ENCODE data around the gene BBX. TPM values are rescaled to one million over a fixed set of nuclear protein-coding genes. Genes with fewer than 3 reads are reported as not detected.

Gene BBX
- total RNA-seq, 1 donor from 2014 or later = 38.1 TPM

DNA sequence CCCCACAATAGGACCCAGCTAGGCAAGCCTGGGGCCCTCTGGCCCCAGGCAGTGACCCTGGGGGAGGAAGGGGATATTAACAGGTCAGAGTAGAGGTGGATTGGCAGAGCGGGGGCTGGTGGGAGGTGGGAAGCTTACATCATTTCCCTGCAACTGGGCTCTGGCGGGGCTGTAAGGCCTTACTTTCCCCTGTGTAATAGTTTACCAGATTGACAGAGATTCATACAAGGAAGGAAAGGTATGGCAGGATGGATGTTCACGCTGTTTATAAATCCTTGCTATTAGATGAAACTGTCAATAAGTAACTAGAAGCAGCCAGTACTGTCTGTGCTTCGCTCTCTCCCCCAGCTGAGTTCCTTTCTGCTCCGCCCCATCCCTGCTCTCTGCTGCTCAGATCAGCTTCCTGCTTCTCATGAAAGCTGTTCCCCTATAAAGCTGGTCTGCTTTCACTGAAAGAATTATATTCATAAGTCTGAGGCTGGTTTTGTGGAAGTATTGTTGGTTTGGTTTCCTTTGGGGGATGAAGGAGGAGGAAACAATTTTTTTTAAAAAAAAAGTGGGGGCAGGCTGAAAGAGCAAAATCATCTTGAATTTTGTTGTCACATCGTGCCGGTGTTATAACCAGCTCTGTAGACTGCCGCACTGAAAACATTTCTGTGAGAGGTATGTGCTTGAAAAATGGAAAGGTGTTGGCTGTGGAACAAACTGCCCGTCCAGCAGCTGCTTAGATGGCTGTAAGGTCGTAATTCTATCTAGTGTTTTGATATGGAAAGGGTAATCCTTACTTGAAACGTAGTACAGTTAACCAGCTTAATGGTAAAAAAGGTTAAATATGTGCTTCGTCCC lies 76.4 kb downstream of the BBX start:
- DNase-seq (ENCODE audit: low read depth in 2 of 2) = peak; percentile 49 to 82

DNA sequence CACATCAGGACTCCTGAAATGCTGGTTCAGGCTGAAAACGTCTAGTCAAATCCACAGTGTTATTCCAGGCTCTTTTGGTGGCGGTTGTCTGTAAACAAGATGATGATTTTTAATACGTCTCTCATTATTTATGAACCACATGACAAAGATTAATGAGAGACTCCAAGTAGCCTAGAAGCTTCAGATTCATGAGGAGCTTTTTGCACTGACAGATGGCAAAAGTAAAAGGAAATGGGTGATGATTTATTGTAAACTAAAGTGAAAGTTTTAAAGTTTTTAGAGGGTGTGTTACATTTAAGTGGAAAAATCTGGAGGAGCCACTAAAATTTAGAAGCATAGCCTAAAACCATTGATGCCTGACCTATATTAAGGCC lies 77.0 kb downstream of the BBX start:
- no peak for DNase-seq (ENCODE audit: low read depth in 2 of 2)

DNA sequence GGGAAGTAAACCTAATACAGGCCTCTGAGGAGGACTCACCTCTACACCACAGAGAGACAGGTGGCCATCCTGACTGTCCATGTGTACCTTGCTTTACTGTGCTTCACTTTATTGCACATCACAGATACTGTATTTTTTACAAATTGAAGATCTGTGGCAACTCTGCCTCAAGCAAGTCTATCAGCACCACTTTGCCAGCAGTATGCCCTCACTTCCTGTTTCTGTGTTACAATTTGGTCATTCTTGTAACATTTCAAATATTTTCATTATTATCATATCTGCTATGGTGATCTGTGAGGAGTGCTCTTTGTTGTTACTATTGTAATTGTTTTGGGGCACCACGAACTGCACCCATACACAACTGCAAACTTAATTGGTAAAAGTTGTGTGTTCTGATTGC lies 78.0 kb downstream of the BBX start:
- DNase-seq (ENCODE audit: low read depth in 2 of 2) = peak in 1 of 2 donors; percentile 12

DNA sequence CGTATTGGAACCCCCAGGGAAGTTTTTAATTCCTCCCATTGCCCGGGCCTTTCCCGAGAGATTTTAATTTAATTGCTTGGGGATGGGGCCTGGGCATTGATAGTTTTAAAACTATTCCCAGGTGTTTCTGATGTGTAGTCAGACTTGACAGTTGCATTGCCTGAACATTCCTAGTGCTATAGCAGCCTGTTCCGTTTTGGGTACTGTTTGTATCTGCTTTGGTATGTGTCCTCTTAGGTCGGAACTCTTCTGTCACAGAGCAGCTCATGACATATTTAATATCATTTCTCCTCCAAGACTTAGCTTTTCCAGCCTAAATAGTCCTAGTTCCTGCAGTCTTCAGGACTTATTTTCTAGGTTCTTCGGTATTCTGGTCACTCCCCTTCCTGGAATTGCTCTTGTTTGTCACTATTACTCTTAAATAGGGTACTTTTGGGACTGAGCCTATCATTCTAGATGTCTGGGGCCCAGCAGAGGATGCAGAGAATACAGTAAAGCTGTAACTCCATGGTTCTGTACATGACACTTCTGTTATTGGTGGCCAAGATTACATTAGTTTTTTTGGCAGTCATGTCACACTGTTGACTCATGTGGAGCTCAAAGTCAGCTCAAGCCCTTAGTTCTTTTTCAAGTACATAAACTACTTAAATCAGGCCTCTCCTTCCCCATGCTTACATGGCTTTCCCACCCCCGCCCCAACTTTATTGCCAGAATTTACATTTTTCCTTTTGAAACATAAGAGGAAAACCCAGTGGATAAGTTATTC lies 81.5 kb downstream of the BBX start:
- DNase-seq (ENCODE audit: low read depth in 2 of 2) = peak in 1 of 2 donors; percentile 1

DNA sequence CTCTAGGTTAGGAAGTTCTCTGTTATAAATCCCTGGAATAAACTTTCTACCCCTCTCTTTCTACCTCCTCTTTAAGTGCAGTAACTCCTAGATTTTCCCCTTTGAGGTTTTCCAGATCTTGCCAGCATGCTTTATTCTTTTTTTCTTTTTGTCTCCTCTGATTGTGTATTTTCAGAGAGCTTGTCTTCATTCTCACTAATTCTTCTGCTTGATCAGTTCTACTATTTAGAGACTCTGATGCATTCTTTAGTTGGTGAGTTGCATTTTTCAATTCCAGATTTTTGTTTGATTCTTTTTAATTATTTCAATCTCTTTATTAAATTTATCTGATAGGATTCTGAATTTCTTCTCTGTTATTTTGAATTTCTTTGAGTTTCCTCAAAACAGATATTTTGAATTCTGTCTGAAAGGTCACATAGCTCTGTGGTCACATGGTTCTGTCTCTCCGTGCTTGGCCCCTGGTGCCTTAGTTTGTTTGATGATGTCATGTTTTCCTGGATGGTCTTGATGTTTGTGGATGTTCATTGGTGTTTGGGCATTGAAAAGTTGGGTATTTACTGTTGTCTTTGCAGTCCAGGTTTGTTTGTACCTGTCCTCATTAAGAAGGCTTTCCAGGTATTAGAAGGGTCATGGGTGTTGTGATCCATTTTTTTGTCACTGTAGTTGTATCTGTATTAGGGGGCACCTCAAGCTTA lies 89.2 kb downstream of the BBX start:
- no peak for DNase-seq (ENCODE audit: low read depth in 2 of 2)

DNA sequence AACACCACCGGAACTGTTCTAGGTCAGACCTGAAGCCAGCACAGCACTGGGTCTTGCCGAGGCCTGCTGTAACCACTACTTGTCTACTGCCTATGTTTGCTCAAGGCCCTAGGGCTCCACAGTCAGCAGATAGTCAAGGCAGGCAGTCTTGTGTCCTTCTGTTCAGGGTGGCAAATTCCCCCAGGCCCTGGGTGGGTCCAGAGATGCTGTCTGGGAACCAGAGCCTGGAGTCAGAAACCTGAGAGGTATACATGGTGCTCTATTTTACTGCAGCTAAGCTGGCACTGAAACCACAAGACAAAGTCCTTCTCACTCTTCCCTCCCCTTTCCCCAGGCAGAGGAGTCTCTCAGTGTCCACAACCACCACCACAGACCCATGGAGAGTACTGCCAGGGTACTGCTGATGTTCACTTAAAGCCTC lies 89.9 kb downstream of the BBX start:
- no peak for DNase-seq (ENCODE audit: low read depth in 2 of 2)

DNA sequence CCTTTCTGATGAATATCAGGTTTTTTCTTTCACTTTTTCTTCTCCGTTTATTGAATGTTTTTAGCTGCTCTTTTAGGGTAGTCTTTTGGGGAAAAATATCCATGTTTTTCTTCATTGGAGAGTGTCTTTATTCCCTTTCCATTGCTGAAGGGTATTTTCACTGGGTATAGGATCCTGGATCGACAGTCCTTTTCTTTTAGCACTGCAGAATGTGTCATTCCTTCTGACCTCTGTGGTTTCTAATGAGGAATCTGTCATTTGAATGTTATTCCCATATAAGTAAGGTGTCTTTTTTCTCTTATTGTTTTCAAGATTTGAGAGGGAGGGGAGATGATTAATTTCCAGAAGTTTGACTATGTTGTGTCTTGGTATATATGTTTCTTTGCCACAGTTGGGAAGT lies 96.8 kb downstream of the BBX start:
- no peak for DNase-seq (ENCODE audit: low read depth in 2 of 2)

DNA sequence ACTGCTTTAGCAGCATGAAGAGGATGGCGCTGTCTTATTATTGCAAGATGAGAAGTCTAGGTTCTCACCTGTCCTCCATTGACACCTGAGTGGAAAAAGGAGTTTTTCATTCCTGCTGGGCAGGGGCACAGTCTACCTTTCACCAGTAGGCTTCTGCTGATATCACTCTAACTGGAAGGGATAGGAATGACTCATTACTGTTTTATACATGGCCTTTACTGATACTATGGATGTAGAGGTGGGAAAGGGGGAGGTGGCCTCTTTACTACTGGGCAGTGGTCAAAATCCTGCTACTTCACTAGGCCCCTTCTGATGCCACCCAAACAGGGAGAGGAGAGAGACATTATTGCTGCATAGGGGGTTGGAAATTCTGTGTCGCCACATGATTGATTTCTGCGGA lies 97.8 kb downstream of the BBX start:
- no peak for DNase-seq (ENCODE audit: low read depth in 2 of 2)

DNA sequence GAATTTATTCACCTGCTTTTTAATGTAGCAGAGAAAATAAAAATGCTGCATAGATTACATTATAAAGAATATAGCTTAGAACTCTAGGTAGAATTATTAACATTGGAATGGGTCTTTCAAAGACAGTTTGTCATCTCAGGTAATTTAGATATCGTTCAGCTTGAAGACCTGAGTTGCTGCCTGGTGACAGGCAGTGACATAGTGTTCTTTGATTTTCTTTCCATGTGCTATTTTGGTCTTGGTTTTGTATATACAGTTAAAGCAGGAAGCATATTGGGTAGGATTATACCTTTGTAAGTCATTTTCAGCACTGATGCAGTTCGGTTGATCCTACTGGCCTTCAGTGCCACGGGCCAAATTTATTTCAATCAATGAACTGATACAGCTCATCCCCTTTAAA lies 98.7 kb downstream of the BBX start:
- DNase-seq (ENCODE audit: low read depth in 2 of 2) = no peak

DNA sequence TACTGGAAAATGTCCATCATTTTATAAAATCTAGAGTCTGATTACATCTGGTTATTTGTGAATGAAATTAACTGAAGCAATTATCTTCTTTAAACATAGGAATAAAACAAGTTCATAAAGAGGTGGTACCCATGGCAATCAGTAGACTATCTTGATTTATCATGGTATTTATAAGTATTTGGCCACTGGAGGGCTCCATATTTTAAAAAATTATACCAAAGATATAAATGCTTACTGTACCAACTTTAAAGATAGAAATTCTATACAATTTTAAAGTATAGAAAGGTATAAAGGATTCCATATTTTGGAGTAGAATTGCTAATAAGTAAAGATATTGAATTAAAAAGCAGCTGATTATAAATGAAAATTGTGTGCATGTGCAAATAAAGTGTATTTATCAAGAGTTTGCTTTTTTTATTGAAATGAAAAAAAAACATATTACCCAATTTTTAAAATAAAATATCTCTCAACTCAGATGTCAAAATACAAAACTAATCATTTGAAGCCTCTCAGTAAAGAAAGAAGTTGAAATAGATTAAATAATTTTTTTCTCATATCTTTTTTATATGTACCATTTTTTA lies 105.3 kb downstream of the BBX start:
- DNase-seq (ENCODE audit: low read depth in 2 of 2) = peak in 1 of 2 donors; percentile 12

DNA sequence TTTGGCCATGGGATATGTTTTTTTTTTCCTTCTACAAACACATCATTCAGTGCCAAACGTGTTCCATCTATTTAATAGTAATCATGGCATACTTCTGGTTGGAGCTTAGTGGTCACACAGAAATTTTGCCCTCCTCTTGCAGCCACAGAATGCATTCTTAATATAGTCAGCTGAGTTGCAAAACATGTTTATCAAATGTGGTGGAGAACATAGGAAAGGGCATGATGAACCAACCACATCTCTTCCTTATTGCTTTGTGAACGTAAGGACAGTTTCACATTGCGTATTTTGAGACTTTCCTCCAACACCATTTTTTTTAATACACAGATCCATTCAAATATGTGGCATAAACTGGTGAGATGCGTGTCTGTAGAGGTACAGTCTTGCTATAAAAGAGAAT lies 106.8 kb downstream of the BBX start:
- DNase-seq (ENCODE audit: low read depth in 2 of 2) = no peak

DNA sequence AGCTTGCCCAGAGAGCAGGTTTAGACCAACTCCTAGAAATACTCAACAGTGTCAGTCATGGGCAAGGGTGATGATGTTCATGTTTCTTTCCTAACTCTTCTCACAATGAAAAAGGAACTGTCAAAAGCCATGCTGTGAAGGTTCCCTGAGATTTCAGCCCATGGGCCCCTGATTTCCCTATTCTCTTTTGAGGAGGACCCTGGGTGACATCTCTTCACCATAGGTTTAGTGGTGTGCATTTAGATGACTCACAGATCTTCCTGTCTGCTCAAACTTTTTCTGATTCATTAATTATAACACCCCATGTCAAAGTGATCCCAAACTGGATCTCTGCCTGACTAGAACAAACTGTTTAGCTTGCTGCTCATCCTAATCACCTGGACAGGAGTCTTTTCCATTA lies 108.0 kb downstream of the BBX start:
- DNase-seq (ENCODE audit: low read depth in 2 of 2) = no peak

DNA sequence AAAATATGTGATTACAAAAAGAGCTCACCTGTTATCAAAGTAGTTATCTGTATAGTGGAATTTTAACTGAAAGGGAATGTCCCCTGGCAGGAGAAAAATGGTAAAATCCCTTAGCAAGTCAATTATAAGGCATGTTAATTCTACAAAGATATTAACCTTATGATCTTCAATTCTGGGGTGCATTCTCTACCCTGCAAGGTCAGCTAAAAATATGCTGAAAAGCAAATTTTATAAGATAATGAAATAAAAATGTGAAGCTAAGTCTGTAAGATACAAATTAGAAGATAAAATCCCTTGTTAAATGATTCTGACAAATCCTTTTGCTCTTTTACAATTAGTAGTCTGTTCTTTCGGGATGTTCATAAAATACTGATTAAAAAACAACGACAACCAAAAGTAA lies 109.8 kb downstream of the BBX start:
- no peak for DNase-seq (ENCODE audit: low read depth in 2 of 2)

DNA sequence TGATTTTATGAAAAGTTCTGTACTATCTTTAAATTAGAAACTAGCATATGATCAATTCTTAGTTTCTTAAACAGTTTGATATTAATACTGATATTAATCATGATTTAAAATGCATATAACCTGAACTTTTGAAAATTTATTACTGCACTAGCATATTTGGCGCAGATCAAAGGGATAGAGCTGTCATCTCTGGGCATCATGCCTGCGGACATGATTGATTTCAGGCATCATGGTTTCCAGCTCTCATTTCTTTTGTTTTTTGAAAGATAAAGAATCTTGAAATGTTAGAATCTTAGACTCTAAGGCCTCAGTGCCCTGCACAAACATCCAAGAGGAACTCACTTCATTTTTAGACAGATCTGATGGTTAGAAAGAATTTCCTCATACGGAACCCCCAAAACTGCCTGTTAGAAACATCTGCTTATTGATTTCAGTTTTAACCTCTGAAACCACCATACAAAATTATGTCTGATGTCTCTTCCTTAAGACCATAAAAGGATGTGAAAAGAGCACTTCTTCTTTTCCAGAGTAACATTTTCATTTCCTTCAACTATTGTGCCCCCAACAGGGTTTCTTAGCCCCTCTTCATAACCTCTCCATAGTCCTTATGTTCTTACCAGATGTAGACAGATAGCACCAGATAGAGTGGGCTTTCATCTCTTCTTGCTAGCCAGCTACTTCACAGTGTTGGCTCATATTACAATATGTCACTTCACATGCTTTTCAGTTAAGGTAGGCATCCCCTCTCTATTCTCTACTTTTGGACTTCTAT lies 110.8 kb downstream of the BBX start:
- DNase-seq (ENCODE audit: low read depth in 2 of 2) = no peak

DNA sequence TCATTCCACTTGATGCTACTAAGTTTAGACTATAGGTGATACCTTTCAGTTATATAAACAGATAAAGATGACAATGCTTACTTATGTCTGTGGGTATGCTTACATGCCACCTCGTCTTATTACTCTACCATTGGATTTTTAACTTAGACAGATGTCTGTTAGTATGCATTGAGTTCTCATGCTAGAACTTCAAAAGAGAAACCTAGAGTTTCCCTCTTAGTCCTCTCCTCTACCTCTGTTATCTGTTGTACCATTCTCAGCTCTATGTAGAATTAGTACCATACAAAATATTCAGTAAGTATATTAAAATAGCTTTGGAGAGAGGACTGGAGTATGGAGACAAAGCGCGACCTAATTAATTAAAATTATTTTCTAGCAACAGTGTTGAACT lies 111.3 kb downstream of the BBX start:
- no peak for DNase-seq (ENCODE audit: low read depth in 2 of 2)

DNA sequence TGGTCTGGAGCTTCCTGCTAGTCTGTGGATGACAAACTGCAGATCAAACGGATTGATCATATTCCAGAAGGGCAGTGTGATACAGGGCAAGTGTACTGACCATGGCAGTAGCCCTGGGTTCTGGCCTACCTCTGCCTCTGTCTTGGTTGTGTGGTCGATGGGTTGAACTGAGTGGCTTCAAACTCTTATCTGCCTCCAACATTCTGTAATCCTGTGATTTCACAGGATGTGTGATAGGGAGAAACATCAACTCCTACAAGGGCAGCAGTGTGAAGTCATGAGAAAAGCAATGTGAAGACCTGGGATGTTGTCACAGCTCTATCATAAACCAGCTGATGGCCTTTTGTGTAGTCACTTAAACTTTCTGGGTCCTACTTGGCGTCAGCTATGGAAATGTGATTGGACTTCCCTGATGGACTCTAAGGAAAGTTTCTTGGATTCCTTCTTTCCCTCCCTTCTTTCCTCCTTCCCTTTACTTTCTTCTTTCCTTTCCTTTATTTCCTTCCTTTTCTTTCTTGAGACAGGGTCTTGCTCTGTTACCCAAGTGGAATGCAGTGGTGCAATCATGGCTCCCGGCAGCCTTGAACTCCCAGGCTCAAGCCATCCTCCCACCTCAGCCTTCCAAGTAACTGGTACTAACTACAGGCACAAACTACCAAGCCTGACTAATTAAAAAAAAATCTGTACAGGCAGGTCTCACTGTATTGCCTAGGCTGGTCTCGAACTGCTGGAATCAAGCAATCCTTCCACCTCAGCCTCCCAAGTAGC lies 114.8 kb downstream of the BBX start:
- DNase-seq (ENCODE audit: low read depth in 2 of 2) = no peak

DNA sequence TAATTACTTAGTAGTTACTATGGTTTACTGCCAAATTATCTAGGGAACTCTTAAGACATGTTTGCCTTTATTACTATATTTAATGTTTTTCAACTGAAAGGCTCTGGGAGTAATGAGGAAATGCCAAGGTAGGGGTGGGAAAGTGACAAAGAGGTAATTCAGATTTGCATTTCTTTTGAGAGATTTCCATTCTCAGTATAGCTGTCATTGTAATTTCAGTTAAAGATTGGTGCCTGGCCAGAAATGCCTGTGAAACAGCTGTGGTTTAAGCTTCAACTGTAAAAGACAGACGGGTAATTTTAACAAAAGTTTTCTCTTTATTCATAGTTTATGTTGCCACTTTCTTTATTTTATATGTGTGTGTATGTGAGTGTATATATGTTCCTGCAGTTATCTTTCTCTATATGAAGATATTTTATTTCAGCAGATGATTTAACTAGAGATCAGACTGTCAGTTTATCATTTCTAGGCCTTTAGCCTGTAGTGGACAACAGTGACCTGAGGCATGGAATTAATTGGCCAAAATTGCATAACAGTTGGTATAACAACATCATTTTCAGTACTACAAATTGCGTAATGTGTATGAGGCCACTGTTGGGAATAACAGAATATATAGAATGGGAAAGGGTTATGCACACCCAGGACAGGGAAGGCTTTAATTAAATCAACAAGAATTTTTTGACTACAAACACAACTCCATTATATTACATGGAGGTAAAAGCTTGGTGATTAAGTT lies 119.0 kb downstream of the BBX start:
- no peak for DNase-seq (ENCODE audit: low read depth in 2 of 2)

DNA sequence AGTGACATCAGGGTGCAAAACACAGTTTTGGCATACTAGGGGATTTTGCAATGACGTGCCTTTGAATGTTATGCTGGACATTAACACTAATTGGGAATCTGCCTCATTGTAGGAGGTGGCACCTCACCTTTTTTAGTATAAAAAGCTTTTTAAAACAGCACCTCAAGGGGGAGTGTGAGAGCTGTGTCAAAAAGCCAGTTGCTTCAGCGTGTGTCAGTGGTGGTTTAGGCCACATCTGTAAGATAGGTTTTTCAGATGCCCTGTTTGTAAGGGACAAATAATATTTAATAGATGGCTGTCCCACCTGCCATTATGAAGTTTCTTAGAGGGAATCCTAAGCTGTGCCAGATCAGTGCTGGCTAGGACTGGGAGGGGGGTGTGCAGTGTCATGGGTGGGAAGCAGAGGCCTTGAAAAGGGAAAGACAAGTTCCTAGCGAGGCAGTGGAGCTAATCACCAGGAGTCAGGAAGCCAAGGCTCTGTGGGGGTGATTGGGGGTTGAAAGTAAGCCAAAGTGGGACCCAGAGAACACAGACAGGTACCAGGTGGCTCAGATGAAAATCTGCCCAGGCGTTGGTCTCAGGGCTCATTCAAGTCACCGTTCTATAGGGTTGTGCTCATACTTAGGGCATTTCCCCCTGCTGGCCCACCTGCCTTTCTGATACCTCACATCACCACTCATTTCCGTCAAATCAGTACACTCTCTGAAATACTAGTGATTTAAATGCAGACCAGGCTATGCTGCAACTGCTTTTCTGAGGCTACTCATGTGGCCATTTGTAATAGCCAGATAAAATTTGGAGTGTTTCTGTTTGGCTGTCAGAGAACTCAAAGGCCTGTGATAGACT lies 120.5 kb downstream of the BBX start:
- DNase-seq (ENCODE audit: low read depth in 2 of 2) = peak in 1 of 2 donors; percentile 14

DNA sequence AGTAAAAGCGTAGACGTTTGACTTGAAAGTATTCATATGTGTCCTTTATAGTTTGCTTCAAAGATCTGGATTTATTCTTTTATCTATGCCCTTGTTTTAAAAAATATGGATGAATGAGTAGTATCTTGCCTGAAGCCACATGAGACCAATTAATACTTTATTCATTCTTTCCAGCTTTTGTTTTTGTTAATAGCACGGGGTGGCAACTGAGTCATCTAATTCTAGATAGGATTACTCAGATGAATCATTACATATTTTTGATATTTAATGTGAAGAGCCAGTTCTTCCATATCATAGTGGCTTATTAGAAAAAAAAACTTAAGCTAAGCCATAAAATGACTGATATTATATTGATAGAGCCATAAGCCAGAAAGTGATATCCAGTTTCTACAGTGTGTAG lies 121.9 kb downstream of the BBX start:
- peak in 1 of 2 donors; percentile 46 for DNase-seq (ENCODE audit: low read depth in 2 of 2)

All from dermis microvascular lymphatic vessel endothelial cell (primary cell).